Glutamatergic neuron (in vitro differentiated cells): ENCODE results near the gene SYT13. TPM values are rescaled to one million over a fixed set of nuclear protein-coding genes. Genes with fewer than 3 reads are reported as not detected.
A peak's percentile ranks its signal among the peaks of the same experiment; 100 is the strongest.

Experiments used
- DNase-seq: peaks from one replicate; pipeline ENCODE4 v3.0.0; 2022
- H3K27ac Mint-ChIP-seq: one replicate; pipeline ENCODE4 v1.8.0; 2020; ENCODE audit warnings: mild to moderate bottlenecking, mixed read lengths, inconsistent platforms; ENCODE audit not compliant: unreplicated experiment
- H3K27me3 Mint-ChIP-seq: one replicate; pipeline ENCODE4 v1.8.0; 2020; ENCODE audit warnings: mild to moderate bottlenecking, moderate library complexity, mixed read lengths, inconsistent platforms; ENCODE audit not compliant: unreplicated experiment
- H3K36me3 Mint-ChIP-seq: one replicate; pipeline ENCODE4 v1.8.0; 2020; ENCODE audit warnings: mild to moderate bottlenecking, mixed read lengths, inconsistent platforms; ENCODE audit not compliant: unreplicated experiment
- H3K4me1 Mint-ChIP-seq: one replicate; pipeline ENCODE4 v1.8.0; 2020; ENCODE audit warnings: mild to moderate bottlenecking, low read depth, mixed read lengths, inconsistent platforms; ENCODE audit not compliant: unreplicated experiment
- H3K4me3 Mint-ChIP-seq: one replicate; pipeline ENCODE4 v1.8.0; 2020; ENCODE audit warnings: mild to moderate bottlenecking, mixed read lengths, inconsistent platforms; ENCODE audit not compliant: unreplicated experiment
- H3K9me3 Mint-ChIP-seq: one replicate; pipeline ENCODE4 v1.8.0; 2020; ENCODE audit warnings: mild to moderate bottlenecking, moderate library complexity, mixed read lengths, inconsistent platforms; ENCODE audit not compliant: unreplicated experiment
- total RNA-seq: library from RNA; stranded (reverse); fragmentation: NEBNext Ultra II Directional; extraction: Animal tissue kit (Norgen Biotek cat#: 25700); gene quantifications from one replicate; pipeline ENCODE4 v1.2.1, GENCODE V29; 2021; ENCODE audit not compliant: unreplicated experiment
- TF ChIP-seq, protein P1 (sequence below): fragments of 200-600 bp; sonication (generic); IDR thresholded peaks from one replicate; pipeline ENCODE4 v1.5.0; 2021; ENCODE audit not compliant: partially characterized antibody, unreplicated experiment

The SYT13 gene
- total RNA-seq, 1 donor from 2014 or later = 7.5 TPM

DNA sequence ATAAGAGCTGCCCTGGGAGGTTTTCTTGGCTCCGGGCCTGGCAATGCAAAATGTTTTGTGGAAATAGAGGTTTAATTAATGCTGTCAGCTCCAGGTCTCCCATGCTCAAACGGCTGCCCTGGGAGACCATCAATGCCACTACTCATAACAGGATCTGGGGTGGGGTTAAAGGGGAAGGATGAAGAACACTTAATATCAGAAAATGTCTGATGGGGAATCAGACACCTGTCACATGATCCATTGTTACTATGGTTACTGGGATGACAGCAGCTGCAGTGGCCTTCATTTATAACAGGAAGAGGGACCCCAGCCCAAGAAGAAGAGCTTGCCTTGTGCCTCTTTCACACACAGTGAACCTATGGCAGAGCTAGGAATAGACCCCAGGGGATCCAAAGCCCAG, 2.2 kb upstream of the SYT13 start:
- no peak overlapping the region for H3K27ac Mint-ChIP-seq
- TF ChIP-seq, protein P1, sequence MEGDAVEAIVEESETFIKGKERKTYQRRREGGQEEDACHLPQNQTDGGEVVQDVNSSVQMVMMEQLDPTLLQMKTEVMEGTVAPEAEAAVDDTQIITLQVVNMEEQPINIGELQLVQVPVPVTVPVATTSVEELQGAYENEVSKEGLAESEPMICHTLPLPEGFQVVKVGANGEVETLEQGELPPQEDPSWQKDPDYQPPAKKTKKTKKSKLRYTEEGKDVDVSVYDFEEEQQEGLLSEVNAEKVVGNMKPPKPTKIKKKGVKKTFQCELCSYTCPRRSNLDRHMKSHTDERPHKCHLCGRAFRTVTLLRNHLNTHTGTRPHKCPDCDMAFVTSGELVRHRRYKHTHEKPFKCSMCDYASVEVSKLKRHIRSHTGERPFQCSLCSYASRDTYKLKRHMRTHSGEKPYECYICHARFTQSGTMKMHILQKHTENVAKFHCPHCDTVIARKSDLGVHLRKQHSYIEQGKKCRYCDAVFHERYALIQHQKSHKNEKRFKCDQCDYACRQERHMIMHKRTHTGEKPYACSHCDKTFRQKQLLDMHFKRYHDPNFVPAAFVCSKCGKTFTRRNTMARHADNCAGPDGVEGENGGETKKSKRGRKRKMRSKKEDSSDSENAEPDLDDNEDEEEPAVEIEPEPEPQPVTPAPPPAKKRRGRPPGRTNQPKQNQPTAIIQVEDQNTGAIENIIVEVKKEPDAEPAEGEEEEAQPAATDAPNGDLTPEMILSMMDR = no peak
- H3K9me3 Mint-ChIP-seq = peaks cover 9% of the 10 kb centered on the region
- H3K27me3 Mint-ChIP-seq = peaks cover 20% of the 10 kb centered on the region
- DNase-seq = no peak
- peaks cover 9% of the 10 kb centered on the region for H3K4me1 Mint-ChIP-seq
- no peak overlapping the region for H3K4me3 Mint-ChIP-seq
- peaks cover 6% of the 10 kb centered on the region for H3K36me3 Mint-ChIP-seq

DNA sequence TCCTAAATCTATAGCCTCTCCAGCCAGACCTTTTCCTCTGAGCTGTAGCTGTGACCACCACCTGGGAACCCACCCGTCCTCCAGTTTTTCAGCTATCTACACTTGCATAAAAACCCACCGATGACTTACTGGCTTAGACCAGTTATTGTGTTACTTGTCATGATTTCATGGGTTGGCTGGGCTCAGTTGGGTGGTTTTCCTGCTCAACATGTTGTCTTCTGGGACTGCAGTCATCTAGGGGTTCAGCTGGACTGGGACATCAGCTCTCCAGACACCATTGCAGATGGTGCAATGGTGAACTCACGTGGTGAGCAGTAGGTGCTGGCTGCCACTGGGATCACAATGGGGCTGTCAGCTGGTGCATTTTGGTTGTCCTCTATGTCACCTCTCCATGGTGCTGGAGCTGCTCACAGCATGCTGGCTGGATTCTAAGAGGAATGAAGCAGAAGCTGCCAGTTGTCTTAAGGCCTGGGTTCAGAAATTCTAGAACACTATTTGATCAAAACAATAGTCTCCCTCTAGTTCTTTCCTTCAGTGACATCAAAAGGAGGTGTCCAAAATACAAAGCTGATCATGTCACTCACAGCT, 1.3 kb upstream of the SYT13 start:
- H3K4me1 Mint-ChIP-seq = peaks cover 9% of the 10 kb centered on the region
- peaks cover 9% of the 10 kb centered on the region for H3K9me3 Mint-ChIP-seq
- H3K4me3 Mint-ChIP-seq = no peak overlapping the region
- peaks cover 20% of the 10 kb centered on the region for H3K27me3 Mint-ChIP-seq
- H3K27ac Mint-ChIP-seq = no peak overlapping the region
- DNase-seq = no peak
- TF ChIP-seq, protein P1 = no peak
- H3K36me3 Mint-ChIP-seq = peaks cover 6% of the 10 kb centered on the region

GRCh38 chr11:45285250-45285828, 802 bp downstream of the SYT13 start:
- H3K27me3 Mint-ChIP-seq = peaks cover 16% of the 10 kb centered on the region

GRCh38 chr11:45282081-45282480, 4.1 kb downstream of the SYT13 start:
- Mint-ChIP-seq H3K27me3 (peaks cover 9% of the 10 kb centered on the region), H3K36me3 (peaks cover 27% of the 10 kb centered on the region), H3K27ac (no peak overlapping the region), H3K4me3 (no peak overlapping the region), H3K9me3 (peaks cover 8% of the 10 kb centered on the region), H3K4me1 (peaks cover 13% of the 10 kb centered on the region)
- TF ChIP-seq, protein P1 = no peak
- DNase-seq = no peak

More at GRCh38 chr11:45285250-45285828, 802 bp downstream of the SYT13 start:
- peak; percentile 43 for DNase-seq
- Mint-ChIP-seq H3K4me1 (peaks cover 15% of the 10 kb centered on the region), H3K9me3 (peaks cover 10% of the 10 kb centered on the region), H3K27ac (peak overlapping the region; percentile 57), H3K4me3 (peak overlapping the region; percentile 91), H3K36me3 (peaks cover 8% of the 10 kb centered on the region)
- TF ChIP-seq, protein P1 = no peak

- TF ChIP-seq, protein P1 = no peak
- Mint-ChIP-seq H3K27me3 (peaks cover 5% of the 10 kb centered on the region), H3K9me3 (peaks cover 8% of the 10 kb centered on the region), H3K27ac (no peak overlapping the region), H3K36me3 (peaks cover 22% of the 10 kb centered on the region), H3K4me1 (peaks cover 13% of the 10 kb centered on the region), H3K4me3 (no peak overlapping the region)
- no peak for DNase-seq
Observed at GRCh38 chr11:45280449-45280848, 5.7 kb downstream of the SYT13 start.
